Choroid plexus epithelial cell (primary cell): ENCODE data around the gene MFSD1.

Experiments used
- DNase-seq: peaks from one replicate; pipeline ENCODE4 v3.0.0-alpha.2; 2010; ENCODE audit warnings: low read depth
- H3K4me3 ChIP-seq: 2 replicates; pipeline ENCODE4 v1.5.1; 2011; ENCODE audit warnings: low read depth, mild to moderate bottlenecking, control low read depth, low read length, moderate library complexity
- TF ChIP-seq, protein P1 (sequence below): conservative IDR thresholded peaks from 2 replicates; pipeline ENCODE4 v1.5.1; 2011; ENCODE audit warnings: low read depth, mild to moderate bottlenecking, control low read depth, inconsistent platforms, low read length, moderate library complexity

The MFSD1 gene

DNA sequence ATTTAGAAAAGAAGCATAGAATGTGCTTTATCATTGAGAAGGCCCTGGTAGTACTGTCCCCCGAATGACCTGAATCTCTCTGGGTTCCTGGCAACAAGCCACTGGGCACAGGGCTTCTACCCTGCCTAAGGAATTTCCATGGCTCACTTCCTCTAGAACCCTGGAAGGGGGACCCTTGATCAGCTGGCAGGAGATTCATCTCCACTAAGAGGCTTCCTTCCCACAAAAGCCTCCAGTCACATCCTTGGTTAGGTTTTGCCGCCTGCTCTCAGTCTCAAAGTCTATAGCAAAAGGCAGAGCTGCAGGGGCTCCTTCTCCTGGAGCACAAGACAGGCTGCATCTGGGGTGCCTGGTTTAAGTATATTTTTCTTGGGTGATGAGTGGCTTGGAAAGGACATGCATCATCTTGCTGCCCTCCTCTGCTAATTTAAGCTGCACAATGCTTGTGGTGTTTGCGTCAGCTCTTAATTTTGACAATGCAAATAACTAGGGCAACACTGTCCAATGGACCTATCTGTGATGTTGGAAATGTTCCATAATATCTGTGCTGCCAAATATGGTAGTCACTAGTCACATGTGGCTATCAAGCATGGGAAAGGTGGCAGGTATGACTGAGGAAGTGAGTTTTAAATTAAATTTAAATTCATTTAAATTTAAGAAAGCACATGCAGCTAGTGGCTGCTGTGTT lies 36.2 kb upstream of the MFSD1 start:
- no peak overlapping the region for H3K4me3 ChIP-seq
- DNase-seq, result no peak
- TF ChIP-seq, protein P1, sequence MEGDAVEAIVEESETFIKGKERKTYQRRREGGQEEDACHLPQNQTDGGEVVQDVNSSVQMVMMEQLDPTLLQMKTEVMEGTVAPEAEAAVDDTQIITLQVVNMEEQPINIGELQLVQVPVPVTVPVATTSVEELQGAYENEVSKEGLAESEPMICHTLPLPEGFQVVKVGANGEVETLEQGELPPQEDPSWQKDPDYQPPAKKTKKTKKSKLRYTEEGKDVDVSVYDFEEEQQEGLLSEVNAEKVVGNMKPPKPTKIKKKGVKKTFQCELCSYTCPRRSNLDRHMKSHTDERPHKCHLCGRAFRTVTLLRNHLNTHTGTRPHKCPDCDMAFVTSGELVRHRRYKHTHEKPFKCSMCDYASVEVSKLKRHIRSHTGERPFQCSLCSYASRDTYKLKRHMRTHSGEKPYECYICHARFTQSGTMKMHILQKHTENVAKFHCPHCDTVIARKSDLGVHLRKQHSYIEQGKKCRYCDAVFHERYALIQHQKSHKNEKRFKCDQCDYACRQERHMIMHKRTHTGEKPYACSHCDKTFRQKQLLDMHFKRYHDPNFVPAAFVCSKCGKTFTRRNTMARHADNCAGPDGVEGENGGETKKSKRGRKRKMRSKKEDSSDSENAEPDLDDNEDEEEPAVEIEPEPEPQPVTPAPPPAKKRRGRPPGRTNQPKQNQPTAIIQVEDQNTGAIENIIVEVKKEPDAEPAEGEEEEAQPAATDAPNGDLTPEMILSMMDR, result no peak

DNA sequence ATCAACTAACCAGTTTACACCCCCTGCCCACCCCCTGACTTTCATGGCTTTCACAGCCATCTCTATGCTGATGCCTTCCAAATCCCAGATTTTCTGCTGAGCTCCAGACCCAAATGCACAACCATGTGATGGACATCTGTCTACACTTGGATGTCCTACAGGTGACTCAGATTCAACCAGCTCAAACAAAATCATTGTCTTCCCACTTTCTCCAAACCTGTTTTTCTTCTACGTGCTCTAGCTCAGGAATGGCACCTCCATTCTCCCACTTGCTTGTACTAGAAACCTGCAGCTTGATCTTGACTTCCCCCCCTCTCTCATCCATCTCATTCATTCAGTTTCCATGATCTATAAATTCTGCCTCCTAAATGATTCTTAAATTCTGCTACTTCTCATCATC lies 35.5 kb upstream of the MFSD1 start:
- DNase-seq, result no peak
- TF ChIP-seq, protein P1, result no peak
- H3K4me3 ChIP-seq, result no peak overlapping the region

DNA sequence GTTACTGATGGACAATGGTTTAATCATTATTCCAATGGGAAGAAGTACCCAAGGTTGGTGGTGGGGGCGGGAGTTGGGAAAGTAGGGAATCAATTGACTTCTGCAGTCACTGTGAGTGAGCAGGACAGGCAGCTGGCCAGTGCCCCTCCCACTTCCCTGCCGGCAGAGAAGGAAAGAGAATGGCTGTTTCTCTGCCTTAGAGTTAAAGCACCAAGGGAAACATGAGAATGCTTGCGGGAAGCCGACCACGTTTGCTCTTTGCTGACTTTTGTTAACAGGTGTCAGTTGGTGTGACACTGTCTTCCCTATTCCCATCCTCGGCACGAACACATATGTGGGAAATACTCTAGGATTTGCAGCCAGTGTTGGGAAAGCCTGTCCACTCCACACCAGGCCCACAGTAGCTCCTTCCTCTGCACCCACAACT lies 33.5 kb upstream of the MFSD1 start:
- H3K4me3 ChIP-seq, result no peak overlapping the region
- TF ChIP-seq, protein P1, result no peak
- DNase-seq, result peak; percentile 76

DNA sequence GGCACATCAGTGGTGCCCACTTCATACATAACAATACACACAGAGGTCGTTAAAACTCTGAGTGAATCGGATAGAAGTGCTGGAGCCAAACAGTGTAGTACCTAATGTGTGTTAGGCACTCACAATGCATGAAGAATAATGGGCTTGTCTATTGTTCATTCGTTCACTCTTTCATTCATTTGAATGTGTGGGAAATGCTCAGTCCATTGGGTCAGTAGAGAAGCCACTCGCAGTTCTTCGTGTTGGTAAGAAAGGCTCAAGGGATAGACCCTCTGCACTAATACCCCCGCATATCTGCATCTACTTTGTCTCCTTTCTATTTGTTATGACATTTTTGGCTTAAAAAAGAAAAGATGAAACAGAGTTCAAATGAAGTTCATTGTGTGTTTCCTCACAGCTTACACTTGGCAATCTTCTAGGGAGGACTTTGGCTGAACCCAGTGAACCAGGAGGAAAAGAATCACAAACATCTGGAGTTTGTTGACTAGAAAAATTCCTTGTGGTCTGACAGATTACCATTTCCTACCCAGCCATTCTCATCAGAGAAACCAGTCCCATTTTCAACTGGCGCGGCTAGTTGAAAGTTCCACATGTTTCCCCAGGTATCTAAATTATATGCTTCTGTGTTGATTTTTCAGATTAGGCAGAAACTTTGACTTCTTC lies 32.8 kb upstream of the MFSD1 start:
- peak; percentile 99 for DNase-seq
- H3K4me3 ChIP-seq, result no peak overlapping the region
- TF ChIP-seq, protein P1, result no peak

DNA sequence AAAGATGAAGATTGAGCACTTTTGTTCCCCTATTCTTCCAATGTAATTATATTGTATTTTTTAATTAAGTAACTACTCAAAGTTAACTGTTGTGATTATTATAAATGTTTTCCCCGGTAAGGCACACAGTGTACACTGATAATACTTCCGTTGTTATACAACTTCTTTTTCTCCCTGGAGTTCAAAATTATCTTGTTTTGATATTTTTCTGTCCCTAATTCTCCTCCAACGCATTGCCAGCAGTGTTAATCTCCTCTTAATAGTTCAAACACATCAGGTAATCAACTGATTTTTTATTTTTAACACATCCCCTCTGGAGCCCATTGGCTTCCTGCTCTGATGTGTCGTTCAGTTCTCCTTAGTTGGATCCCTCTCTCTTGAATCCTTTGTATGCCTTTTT lies 32.3 kb upstream of the MFSD1 start:
- H3K4me3 ChIP-seq, result no peak overlapping the region
- peak; percentile 39 for DNase-seq
- TF ChIP-seq, protein P1, result no peak

DNA sequence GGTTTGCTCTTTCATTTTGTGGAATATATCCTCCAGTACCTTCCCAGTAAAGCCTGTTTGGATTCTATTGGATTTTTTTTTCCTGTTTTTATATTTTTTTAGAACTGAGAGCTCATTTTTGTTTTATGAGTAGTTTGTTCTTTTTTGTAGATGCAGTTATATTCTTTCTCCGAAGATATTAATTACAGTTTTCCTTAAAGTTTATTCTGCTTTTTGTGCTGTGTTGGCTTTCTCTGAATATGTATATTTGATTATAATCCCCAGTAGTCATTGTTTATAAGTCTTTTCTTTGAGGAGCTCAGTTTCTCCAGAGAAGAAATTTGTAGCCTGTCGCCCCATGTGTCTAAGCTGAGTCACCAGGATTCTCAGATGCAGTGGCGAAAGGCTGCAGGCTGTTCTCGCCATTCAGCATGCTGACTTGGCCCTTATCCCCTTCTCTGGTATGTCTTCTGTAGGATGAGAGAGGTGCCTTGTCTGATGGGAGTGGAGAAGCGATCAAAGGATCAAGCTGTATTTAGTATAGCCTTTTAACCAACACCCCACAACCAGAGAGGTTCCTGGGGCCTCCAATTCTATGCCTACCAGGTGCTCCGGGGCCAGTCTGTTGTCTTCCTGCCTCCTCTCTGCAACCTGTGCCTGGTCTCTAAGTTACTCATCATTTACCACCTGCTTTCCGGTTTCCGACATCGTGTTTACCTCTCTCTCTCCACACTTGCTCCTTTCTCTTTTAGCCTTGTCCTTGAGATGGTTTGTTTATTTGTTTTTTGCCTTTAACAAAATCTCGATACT lies 31.7 kb upstream of the MFSD1 start:
- no peak overlapping the region for H3K4me3 ChIP-seq
- TF ChIP-seq, protein P1, result no peak
- DNase-seq, result peak; percentile 92
